ENCODE data around the gene RIT2.

Gene RIT2

GRCh38 chr18:42756214-42756613, 359.3 kb downstream of the RIT2 start:
- TF ChIP-seq CTCF (IDR thresholded peaks at IDR 0.05) = no peak

- no peak for TF ChIP-seq CTCF (IDR thresholded peaks at IDR 0.05)
These were observed 362.6 kb downstream of the RIT2 start for GRCh38 chr18:42752916-42753315.

GRCh38 chr18:42746794-42747193, 368.7 kb downstream of the RIT2 start:
- TF ChIP-seq CTCF (IDR thresholded peaks at IDR 0.05) = no peak

GRCh38 chr18:42745931-42746330, 369.6 kb downstream of the RIT2 start:
- TF ChIP-seq CTCF (IDR thresholded peaks at IDR 0.05) = no peak

- no peak for TF ChIP-seq CTCF (IDR thresholded peaks at IDR 0.05)
These were observed 370.3 kb downstream of the RIT2 start for GRCh38 chr18:42745171-42745570.

- TF ChIP-seq CTCF (IDR thresholded peaks at IDR 0.05) = no peak
These were observed 371.9 kb downstream of the RIT2 start for GRCh38 chr18:42743373-42744138.

GRCh38 chr18:42742969-42743368, 372.5 kb downstream of the RIT2 start:
- no peak for TF ChIP-seq CTCF (IDR thresholded peaks at IDR 0.05)

GRCh38 chr18:42742474-42742873, 373.0 kb downstream of the RIT2 start:
- no peak for TF ChIP-seq CTCF (IDR thresholded peaks at IDR 0.05)
